ENCODE results near the gene PEDS1.

PEDS1 gene

DNA sequence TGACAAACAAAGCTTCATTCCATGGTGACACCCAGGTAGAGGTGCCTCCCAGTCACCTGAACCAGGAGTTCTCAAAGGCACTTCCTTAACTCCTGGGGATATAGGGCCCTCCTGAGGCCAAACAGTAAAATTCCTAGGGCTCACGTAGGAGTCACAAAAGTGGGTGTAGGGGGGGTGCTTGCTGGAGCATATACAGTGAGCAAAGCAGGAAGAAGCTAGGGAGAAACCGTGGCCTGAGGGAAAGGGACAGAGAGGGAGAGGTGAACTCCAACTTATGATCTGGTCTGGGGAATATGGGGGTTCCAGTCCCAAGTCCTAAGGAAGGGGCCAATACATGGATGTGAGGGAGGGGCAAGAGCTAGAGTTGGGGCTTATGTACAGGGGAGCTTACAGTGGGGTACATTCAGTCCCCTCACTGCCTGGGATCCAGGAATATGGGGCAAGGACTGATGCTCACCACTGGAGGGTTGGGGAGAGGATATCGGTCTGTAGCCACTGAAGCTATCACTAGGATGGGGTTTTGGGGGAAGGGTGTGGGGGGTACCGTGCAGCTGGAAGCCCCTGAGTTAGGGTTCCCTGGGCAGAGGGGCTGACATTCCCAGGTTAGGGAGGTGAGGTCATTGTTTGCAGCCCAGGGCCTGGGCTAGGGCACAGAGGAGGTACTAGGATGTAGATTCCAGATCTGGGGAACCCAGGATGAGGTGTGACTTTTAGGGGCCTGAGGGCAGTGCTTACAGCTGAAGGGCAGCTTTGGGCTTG, 950 bp downstream of the PEDS1 start:
- intact Hi-C loops (cut with DNase I; ENCODE audit: low total_unique reads) = no loop called here
- Histone ChIP-seq H3K9me3 (no peaks in the 10 kb centered on the region), H3K4me1 (peaks cover 0 to 49% (median 35%) of the 10 kb centered on the region in 4 donors), H3K27ac (peak overlapping the region; percentile 84 to 90), H3K36me3 (peaks cover 0 to 11% (median 6%) of the 10 kb centered on the region in 3 donors), H3K27me3 (no peaks in the 10 kb centered on the region), H3K4me3 (peak overlapping the region; percentile 94 to 99)
- TF ChIP-seq, protein P1, sequence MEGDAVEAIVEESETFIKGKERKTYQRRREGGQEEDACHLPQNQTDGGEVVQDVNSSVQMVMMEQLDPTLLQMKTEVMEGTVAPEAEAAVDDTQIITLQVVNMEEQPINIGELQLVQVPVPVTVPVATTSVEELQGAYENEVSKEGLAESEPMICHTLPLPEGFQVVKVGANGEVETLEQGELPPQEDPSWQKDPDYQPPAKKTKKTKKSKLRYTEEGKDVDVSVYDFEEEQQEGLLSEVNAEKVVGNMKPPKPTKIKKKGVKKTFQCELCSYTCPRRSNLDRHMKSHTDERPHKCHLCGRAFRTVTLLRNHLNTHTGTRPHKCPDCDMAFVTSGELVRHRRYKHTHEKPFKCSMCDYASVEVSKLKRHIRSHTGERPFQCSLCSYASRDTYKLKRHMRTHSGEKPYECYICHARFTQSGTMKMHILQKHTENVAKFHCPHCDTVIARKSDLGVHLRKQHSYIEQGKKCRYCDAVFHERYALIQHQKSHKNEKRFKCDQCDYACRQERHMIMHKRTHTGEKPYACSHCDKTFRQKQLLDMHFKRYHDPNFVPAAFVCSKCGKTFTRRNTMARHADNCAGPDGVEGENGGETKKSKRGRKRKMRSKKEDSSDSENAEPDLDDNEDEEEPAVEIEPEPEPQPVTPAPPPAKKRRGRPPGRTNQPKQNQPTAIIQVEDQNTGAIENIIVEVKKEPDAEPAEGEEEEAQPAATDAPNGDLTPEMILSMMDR (IDR thresholded peaks at IDR 0.05) = no peak
- DNase-seq = no peak

DNA sequence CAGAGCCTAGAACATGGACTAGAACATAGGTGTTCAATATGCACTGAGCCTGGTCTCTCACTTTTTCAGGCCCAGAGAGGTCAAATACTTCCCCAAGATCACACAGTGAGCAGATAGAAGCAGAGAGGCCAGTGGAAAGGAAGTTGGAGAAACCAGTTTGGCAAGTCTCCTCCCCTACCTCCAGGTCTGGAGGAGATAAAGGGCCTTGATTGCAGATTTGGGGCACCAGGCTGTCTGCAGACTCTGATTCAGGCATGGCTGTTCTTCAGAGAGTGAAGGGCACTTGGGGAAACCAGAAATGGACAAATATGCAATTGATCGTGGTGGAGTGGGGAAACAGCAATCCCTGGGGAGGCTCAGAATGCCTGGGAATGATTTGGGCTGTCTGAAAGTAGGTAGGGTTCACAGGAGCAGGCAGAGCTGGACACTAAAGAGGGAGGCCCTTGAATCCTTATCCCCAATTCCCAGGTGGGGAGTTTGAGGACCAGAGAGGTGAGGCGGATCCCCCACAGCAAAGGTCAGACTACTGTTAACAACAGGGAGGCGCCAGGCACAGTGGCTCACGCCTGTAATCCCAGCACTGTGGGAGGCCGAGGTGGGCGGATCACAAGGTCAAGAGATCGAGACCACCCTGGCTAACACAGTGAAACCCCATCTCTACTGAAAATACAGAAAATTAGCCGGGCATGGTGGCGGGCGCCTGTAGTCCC, 2.3 kb downstream of the PEDS1 start:
- H3K4me3 ChIP-seq = peak overlapping the region in 1 of 2 donors; percentile 94
- peaks cover 0 to 63% (median 39%) of the 10 kb centered on the region in 4 donors for H3K4me1 ChIP-seq
- H3K36me3 ChIP-seq = peaks cover 0 to 15% (median 6%) of the 10 kb centered on the region in 3 donors
- H3K27ac ChIP-seq = peak overlapping the region; percentile 2 to 84
- DNase-seq = no peak
- H3K27me3 ChIP-seq = no peaks in the 10 kb centered on the region
- H3K9me3 ChIP-seq = no peaks in the 10 kb centered on the region
- TF ChIP-seq, protein P1 (IDR thresholded peaks at IDR 0.05) = no peak
- intact Hi-C loops (cut with DNase I; ENCODE audit: low total_unique reads) = no loop called here

DNA sequence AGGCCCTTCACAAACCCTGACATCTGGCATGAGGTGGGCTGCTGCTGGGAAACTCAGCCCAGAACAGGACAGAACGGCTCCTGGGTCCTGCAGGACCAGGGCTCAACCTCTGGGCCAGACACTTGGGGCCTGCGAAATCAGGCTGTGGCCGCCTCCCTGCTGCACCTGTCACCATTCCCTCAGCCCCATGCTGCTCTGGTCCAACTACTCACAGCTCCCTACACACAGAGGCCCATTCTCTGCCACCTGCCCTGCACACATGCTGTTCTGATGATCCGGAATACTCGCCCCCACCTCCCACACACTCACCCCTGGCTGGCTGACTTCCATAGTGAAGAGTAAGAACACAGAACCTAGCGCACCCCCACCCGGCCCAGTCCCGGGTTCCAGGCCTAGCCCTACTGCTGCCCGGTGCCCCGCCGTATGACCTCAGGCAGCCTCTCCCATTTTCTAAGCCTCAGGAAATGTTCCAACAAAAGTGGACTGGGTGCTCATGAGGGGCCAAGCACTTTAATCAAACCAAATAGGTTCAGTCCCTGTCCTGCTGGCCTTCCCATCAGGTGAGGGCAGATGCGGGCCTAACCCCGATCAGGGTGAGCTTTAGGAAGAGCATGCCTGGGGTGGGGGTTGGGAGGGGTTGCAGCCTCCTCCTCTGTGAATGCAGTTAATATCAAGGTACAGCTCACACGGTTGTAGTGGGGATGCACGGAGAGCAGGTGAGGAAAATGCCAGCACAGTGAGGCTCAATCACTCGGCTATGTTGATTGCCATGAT, 3.9 kb downstream of the PEDS1 start:
- intact Hi-C loops (cut with DNase I; ENCODE audit: low total_unique reads) = no loop called here
- no peak for DNase-seq
- Histone ChIP-seq H3K9me3 (no peaks in the 10 kb centered on the region), H3K27me3 (no peaks in the 10 kb centered on the region), H3K4me1 (peaks cover 0 to 77% (median 47%) of the 10 kb centered on the region in 4 donors), H3K4me3 (no peak overlapping the region), H3K27ac (peak overlapping the region in 1 of 2 donors; percentile 2), H3K36me3 (peaks cover 0 to 15% (median 6%) of the 10 kb centered on the region in 3 donors)
- TF ChIP-seq, protein P1 (IDR thresholded peaks at IDR 0.05) = no peak

DNA sequence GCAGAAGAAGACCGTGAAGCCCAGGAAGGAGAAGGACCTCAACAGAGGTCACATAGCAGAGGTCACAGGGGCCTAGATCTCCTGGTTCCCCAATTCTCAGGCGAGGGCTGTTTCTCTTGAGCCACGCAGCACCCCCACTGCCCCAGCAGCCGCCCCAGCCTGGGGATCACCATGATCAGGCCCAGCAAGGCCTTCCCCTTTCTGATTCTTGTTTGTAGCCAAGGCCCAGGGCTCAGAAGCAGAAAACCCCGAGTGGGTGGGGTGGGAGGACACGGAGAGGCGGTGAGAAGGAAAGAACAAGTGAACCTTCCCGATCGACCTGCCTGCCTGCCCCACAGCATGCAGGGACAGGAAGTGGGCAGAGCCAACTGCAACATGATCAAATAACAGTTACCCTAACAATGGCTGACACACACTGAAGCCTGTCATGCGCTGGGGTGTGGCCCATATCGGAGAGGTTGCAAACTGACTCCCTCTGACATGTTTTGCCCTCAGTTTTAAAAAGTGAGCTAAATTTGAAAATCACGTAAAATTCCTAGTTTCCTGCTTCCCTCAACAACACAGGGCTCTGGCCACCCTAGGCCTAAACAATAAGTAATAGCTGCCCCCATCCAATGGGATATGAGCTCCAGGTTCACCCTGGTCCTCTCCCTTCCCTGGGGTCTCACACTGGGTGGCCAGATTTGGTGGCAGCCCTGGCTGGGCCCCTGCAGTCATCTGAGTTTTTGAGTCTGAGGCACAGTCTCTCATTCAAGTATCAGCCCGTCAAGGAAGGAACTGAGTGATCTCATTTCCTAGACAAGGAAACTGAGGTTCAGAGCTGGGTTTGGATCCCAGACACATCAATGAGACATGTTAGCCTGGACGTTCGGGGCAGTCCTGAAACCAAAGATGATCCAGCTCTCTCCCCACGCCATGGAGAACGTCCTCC, 6.5 kb downstream of the PEDS1 start:
- TF ChIP-seq, protein P1 (IDR thresholded peaks at IDR 0.05) = no peak
- Histone ChIP-seq H3K27ac (peak overlapping the region; percentile 57 to 73), H3K4me1 (peaks cover 0 to 72% (median 39%) of the 10 kb centered on the region in 4 donors), H3K4me3 (no peak overlapping the region), H3K9me3 (no peaks in the 10 kb centered on the region), H3K36me3 (peaks cover 9 to 30% (median 20%) of the 10 kb centered on the region in 3 donors), H3K27me3 (no peaks in the 10 kb centered on the region)
- peak; percentile 53 to 69 for DNase-seq
- intact Hi-C loops (cut with DNase I; ENCODE audit: low total_unique reads) = no loop called here

All from tibial artery (tissue), 4 donors.